ENCODE measurements around the gene LAMP5. TPM values are rescaled to one million over a fixed set of nuclear protein-coding genes. Genes with fewer than 3 reads are reported as not detected.

Gene LAMP5
- total and polyA plus RNA-seq, 2 of the 13 experiments (the other 11 are each of a cell fraction or from before 2014, with no cell fraction given), result not detected

DNA sequence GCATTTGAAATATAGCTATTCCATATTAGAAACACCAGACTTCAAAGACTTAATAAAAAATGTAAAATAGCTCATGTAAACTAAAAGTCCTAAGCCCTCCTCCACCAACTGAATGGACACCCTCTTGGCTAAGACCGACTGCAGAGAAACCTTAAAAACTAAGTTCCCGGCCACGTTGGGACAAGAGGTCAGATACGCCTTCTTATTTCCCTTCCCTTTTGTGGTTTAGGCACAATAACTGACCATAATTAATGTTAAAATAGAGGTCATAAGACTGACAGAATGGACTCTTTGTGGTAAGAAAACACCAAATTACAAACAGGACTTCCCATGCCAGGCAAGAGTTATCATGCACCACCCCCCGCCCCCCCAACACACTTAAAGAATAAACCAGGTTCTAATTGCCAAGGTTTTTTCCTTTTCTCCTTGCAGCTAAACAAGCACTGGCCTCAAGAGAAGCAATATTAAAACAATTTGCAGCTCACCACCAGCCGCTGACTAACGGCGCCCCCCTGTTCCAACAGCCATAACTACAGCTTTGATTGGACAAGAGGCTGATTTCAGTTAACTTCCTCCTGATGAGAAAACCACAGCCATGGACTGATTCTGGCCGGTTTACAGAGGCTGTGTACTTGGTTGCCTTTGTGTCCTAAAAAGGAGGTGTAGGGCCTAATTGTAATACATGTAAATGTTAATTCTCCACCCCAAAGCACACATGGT is 10.7 kb upstream of the LAMP5 start (continued):
- TF ChIP-seq DZIP1 (CRISPR knock-in tag; IDR thresholded peaks at IDR 0.05) (no peak), NFE2 (CRISPR knock-in tag; IDR thresholded peaks at IDR 0.05) (no peak), CREB1 (IDR thresholded peaks at IDR 0.05) (no peak), CREB1 (CRISPR knock-in tag; IDR thresholded peaks at IDR 0.05) (no peak)

- FAIRE-seq, result no peak
- no peaks in the 10 kb centered on the region for H4K20me1 ChIP-seq (ENCODE audit: insufficient read depth, low read length)
- intact Hi-C loops (cut with micrococcal nuclease; ENCODE audit: unreplicated experiment), result no loop called here
- POLR2A ChIA-PET, result no interaction called here
- H3K9me3 ChIP-seq (ENCODE audit: low read length), result no peaks in the 10 kb centered on the region
- BruUV-seq (replicated peaks), result no TSS peak
- H3K4me2 ChIP-seq (ENCODE audit: low read depth, low read length), result no peak overlapping the region
- H3K36me3 ChIP-seq (replicated peaks in 1 of 2; ENCODE audit: control insufficient read depth in 1 of 2, insufficient read depth in 2 of 2, low read length in 2 of 2), result no peaks in the 10 kb centered on the region
- no peak overlapping the region for H3K9ac ChIP-seq (ENCODE audit: insufficient read depth, low read depth, low read length)
- H3K4me1 ChIP-seq (ENCODE audit: insufficient read depth, low read length), result no peaks in the 10 kb centered on the region
- H3K79me2 ChIP-seq (ENCODE audit: insufficient read depth, low read length), result no peaks in the 10 kb centered on the region
- CTCF ChIA-PET (ENCODE audit: low intra/inter-chr PET ratio, low total read pairs), result no interaction called here
- H3K27me3 ChIP-seq (ENCODE audit: control insufficient read depth in 1 of 2, insufficient read depth in 2 of 2, low read length in 2 of 2), result peaks cover 5 to 53% of the 10 kb centered on the region in 2 experiments
- no peak for ATAC-seq
- WGBS (ENCODE audit: low lambda C conversion rate), result 24% methylated on average over 34 of the region's 34 CpGs
- H2AFZ ChIP-seq (ENCODE audit: low read length), result no peak overlapping the region
- H3K27ac ChIP-seq (ENCODE audit: extremely low read length, insufficient read depth, low read length), result no peak overlapping the region
- in situ Hi-C loops (cut with HindIII; ENCODE audit: extremely low pct_ligation_motif_present, low pct_unique_long_range_greater_than_20kb), result no loop called here
- DNase-seq (ENCODE audit: low spot score), result no peak
- H3K4me3 ChIP-seq (replicated peaks in 1 of 3; ENCODE audit: insufficient read depth in 1 of 3, low read depth in 2 of 3, low read length in 3 of 3), result no peak overlapping the region
- TF ChIP-seq ZNF18 (CRISPR knock-in tag; IDR thresholded peaks at IDR 0.05; ENCODE audit: insufficient replicate concordance), result no peak
- TF ChIP-seq ZNF788 (CRISPR knock-in tag; IDR thresholded peaks at IDR 0.05; ENCODE audit: borderline replicate concordance), result no peak
- no peak for TF ChIP-seq SAFB2 (CRISPR knock-in tag; IDR thresholded peaks at IDR 0.05; ENCODE audit: borderline replicate concordance, low read depth)
- TF ChIP-seq, protein P1, sequence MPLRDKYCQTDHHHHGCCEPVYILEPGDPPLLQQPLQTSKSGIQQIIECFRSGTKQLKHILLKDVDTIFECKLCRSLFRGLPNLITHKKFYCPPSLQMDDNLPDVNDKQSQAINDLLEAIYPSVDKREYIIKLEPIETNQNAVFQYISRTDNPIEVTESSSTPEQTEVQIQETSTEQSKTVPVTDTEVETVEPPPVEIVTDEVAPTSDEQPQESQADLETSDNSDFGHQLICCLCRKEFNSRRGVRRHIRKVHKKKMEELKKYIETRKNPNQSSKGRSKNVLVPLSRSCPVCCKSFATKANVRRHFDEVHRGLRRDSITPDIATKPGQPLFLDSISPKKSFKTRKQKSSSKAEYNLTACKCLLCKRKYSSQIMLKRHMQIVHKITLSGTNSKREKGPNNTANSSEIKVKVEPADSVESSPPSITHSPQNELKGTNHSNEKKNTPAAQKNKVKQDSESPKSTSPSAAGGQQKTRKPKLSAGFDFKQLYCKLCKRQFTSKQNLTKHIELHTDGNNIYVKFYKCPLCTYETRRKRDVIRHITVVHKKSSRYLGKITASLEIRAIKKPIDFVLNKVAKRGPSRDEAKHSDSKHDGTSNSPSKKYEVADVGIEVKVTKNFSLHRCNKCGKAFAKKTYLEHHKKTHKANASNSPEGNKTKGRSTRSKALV (CRISPR knock-in tag; IDR thresholded peaks at IDR 0.05), result no peak
- no peak for TF ChIP-seq SETDB1 (CRISPR knock-in tag; IDR thresholded peaks at IDR 0.05; ENCODE audit: borderline replicate concordance)
- TF ChIP-seq ARNT (IDR thresholded peaks at IDR 0.05), result no peak
- TF ChIP-seq ADNP (CRISPR knock-in tag; IDR thresholded peaks at IDR 0.05), result no peak
- TF ChIP-seq THAP11 (CRISPR knock-in tag; IDR thresholded peaks at IDR 0.05), result no peak
- TF ChIP-seq CEBPB (IDR thresholded peaks at IDR 0.05; ENCODE audit: borderline replicate concordance, low read depth, low read length), result no peak
- TF ChIP-seq HOXA7 (CRISPR knock-in tag; IDR thresholded peaks at IDR 0.05), result no peak
- no peak for TF ChIP-seq ZNF263 (CRISPR knock-in tag; IDR thresholded peaks at IDR 0.05)
- no peak for TF ChIP-seq FOXO1 (CRISPR knock-in tag; IDR thresholded peaks at IDR 0.05)
- TF ChIP-seq MEF2D (CRISPR knock-in tag; IDR thresholded peaks at IDR 0.05), result no peak
- TF ChIP-seq KLF6 (CRISPR knock-in tag; IDR thresholded peaks at IDR 0.05), result no peak
Measured at GRCh38 chr20:9506280-9506821, 8.0 kb upstream of the LAMP5 start.
